Measurements from ENCODE around the gene CTDSP2. TPM values are rescaled to one million over a fixed set of nuclear protein-coding genes. Genes with fewer than 3 reads are reported as not detected.
"Not testable (repeated sequence)": the region's sequence is repeated elsewhere in the genome, so short reads cannot be mapped to it uniquely, and the experiment has no call there.

CTDSP2 gene
- total RNA-seq: 114 TPM

- DNase-seq: peak; percentile 99
Observed at GRCh38 chr12:57846577-57847319, at the start of gene CTDSP2. TSS of gene CTDSP2 (minus strand) at chr12:57846729. CDS start at chr12:57846435, 294 bp downstream.

- DNase-seq: peak; percentile 70
Observed at GRCh38 chr12:57896115-57896433, 49.5 kb upstream of the CTDSP2 start.

GRCh38 chr12:57895389-57896114, 49.0 kb upstream of the CTDSP2 start:
- DNase-seq: no peak

- peak; percentile 91 for DNase-seq
Observed at GRCh38 chr12:57894399-57895292, 48.1 kb upstream of the CTDSP2 start.

GRCh38 chr12:57893431-57894353, 47.2 kb upstream of the CTDSP2 start:
- peak; percentile 98 for DNase-seq

- no peak for DNase-seq
Observed at GRCh38 chr12:57892232-57892972, 45.9 kb upstream of the CTDSP2 start.

- DNase-seq: no peak
Observed at GRCh38 chr12:57891542-57892228, 45.2 kb upstream of the CTDSP2 start.

- peak; percentile 81 for DNase-seq
Observed at GRCh38 chr12:57890191-57891115, 43.9 kb upstream of the CTDSP2 start.

GRCh38 chr12:57889500-57889989, 43.0 kb upstream of the CTDSP2 start:
- DNase-seq: peak; percentile 94

- peak; percentile 87 for DNase-seq
Observed at GRCh38 chr12:57888409-57889157, 42.1 kb upstream of the CTDSP2 start.

- DNase-seq: no peak
Observed at GRCh38 chr12:57887631-57888408, 41.3 kb upstream of the CTDSP2 start.

- DNase-seq: not testable (repeated sequence)
Observed at GRCh38 chr12:57886964-57887363, 40.4 kb upstream of the CTDSP2 start.

- peak; percentile 65 for DNase-seq
Observed at GRCh38 chr12:57886542-57886941, 40.0 kb upstream of the CTDSP2 start.

- DNase-seq: no peak
Observed at GRCh38 chr12:57885207-57885606, 38.7 kb upstream of the CTDSP2 start.

GRCh38 chr12:57883700-57884099, 37.2 kb upstream of the CTDSP2 start:
- no peak for DNase-seq

- DNase-seq: no peak
Observed at GRCh38 chr12:57883057-57883456, 36.5 kb upstream of the CTDSP2 start.

GRCh38 chr12:57882575-57882974, 36.0 kb upstream of the CTDSP2 start:
- DNase-seq: no peak
